GM12878 (cell line): Measurements from ENCODE around the gene REEP2. TPM values are rescaled to one million over a fixed set of nuclear protein-coding genes. Genes with fewer than 3 reads are reported as not detected.

Source experiments
- ATAC-seq: fragments of 200-7000 bp; cut with Tn5 transposase; 3 replicates; pipeline ENCODE4 v1.9.1; 2020; ENCODE audit warnings: mild to moderate bottlenecking, moderate library complexity
- BruUV-seq: library from RNA; stranded (reverse); fragments of 400-500 nt; replicated peaks from 2 replicates; lab custom pipeline; 2021; lab: Mats Ljungman, UMichigan
- CTCF ChIA-PET: fragments of 300-600 bp; sonication (Branson Sonifier 250); formaldehyde crosslinking; extraction: SDS; loops from one replicate; lab custom pipeline; 2021; ENCODE audit warnings: inconsistent platforms; lab: Yijun Ruan, JAX
- POLR2A ChIA-PET: fragments of 350-600 bp; formaldehyde crosslinking; extraction: SDS; loops from one replicate; lab custom pipeline; 2021; ENCODE audit warnings: inconsistent platforms; lab: Charles Lee
- RAD21 ChIA-PET: fragments of 300-600 bp; sonication (Branson Sonifier 250); formaldehyde crosslinking; loops from one replicate; lab custom pipeline; 2023; ENCODE audit warnings: antibody characterized with exemption; ENCODE audit not compliant: unreplicated experiment; lab: Charles Lee
- SMC1A ChIA-PET: fragments of 300-600 bp; sonication (Branson Sonifier 250); formaldehyde crosslinking; loops from one replicate; lab custom pipeline; 2023; ENCODE audit not compliant: unreplicated experiment, uncharacterized antibody; lab: Charles Lee
- DNase-seq: peaks from one replicate; pipeline ENCODE4 v3.0.0-alpha.2; 2011; ENCODE audit warnings: low read depth, low spot score
- FAIRE-seq: peaks from 3 replicates; lab custom pipeline; 2011; peaks lifted over from hg19 to GRCh38; lab: Jason Lieb, UNC
- H2AFZ ChIP-seq: 2 replicates; pipeline ENCODE4 v1.6.0; 2011; ENCODE audit warnings: low read depth, low read length, control low read depth; ENCODE audit not compliant: control insufficient read depth
- H3K27ac ChIP-seq: 2 replicates; pipeline ENCODE4 v1.5.1; 2011; ENCODE audit warnings: control low read depth; ENCODE audit not compliant: control insufficient read depth, insufficient read depth
- H3K27me3 ChIP-seq, 2 experiments: replicated peaks in 1 of 2; 2 replicates each; pipeline versions ENCODE4 v1.6.0 to v1.6.1; 2011; ENCODE audit warnings: low read length in 1 of 2; ENCODE audit not compliant: control insufficient read depth in 2 of 2, insufficient read depth in 2 of 2
- H3K36me3 ChIP-seq, 2 experiments: 2 replicates each; pipeline ENCODE4 v1.5.1; 2011; ENCODE audit warnings: low read length in 1 of 2; ENCODE audit not compliant: control insufficient read depth in 2 of 2, insufficient read depth in 2 of 2
- H3K4me1 ChIP-seq: 2 replicates; pipeline ENCODE4 v1.6.1; 2011; ENCODE audit warnings: mild to moderate bottlenecking, low read length, moderate library complexity, mixed read lengths; ENCODE audit not compliant: control insufficient read depth, insufficient read depth
- H3K4me2 ChIP-seq: 2 replicates; pipeline ENCODE4 v1.6.0; 2011; ENCODE audit warnings: control low read depth; ENCODE audit not compliant: control insufficient read depth, insufficient read depth
- H3K4me3 ChIP-seq: fragments of 200-600 bp; sonication (generic); 2 replicates; pipeline ENCODE4 v1.5.1; 2016
- H3K79me2 ChIP-seq: 2 replicates; pipeline ENCODE4 v1.6.0; 2011; ENCODE audit warnings: low read length; ENCODE audit not compliant: control insufficient read depth, insufficient read depth
- H3K9ac ChIP-seq: 2 replicates; pipeline ENCODE4 v1.8.0; 2011; ENCODE audit warnings: low read length, control low read depth, mixed read lengths; ENCODE audit not compliant: control insufficient read depth, insufficient read depth
- H3K9me3 ChIP-seq: replicated peaks from 3 replicates; pipeline ENCODE4 v1.5.1; 2011; ENCODE audit warnings: mild to moderate bottlenecking, low read length; ENCODE audit not compliant: control insufficient read depth, insufficient read depth
- H4K20me1 ChIP-seq: 2 replicates; pipeline ENCODE4 v1.6.0; 2011; ENCODE audit not compliant: control insufficient read depth, insufficient read depth
- BMI1 ChIP-seq: fragments of 450-650 bp; IDR thresholded peaks from 2 replicates; pipeline ENCODE4 v1.6.1; 2016; ENCODE audit warnings: mild to moderate bottlenecking, moderate library complexity, borderline replicate concordance
- CBX3 ChIP-seq: fragments of 200-600 bp; sonication (generic); IDR thresholded peaks from 2 replicates; pipeline ENCODE4 v1.6.1; 2016; ENCODE audit warnings: low read depth, borderline replicate concordance
- CEBPZ ChIP-seq: fragments of 150-350 bp; IDR thresholded peaks from 2 replicates; pipeline ENCODE4 v1.6.1; 2016; ENCODE audit warnings: low read depth, low read length
- E2F4 ChIP-seq: IDR thresholded peaks from 2 replicates; pipeline ENCODE4 v1.6.1; 2012; ENCODE audit warnings: low read depth, low read length, improper control_type of control experiment
- ELK1 ChIP-seq: IDR thresholded peaks from 2 replicates; pipeline ENCODE4 v1.6.1; 2012; ENCODE audit warnings: low read depth, low read length, improper control_type of control experiment
- EP300 ChIP-seq, 2 experiments: fragments of 150-350 bp in 1 of 2; IDR thresholded peaks; 2 replicates each; pipeline ENCODE4 v1.6.1; 2011 to 2012; ENCODE audit warnings: low read depth in 2 of 2, low read length in 2 of 2, borderline replicate concordance in 1 of 2, improper control_type of control experiment in 1 of 2, inconsistent platforms in 1 of 2; ENCODE audit not compliant: control insufficient read depth in 1 of 2
- GABPA ChIP-seq: IDR thresholded peaks from 2 replicates; pipeline ENCODE4 v1.6.1; 2014; ENCODE audit warnings: antibody characterized with exemption, low read depth, mild to moderate bottlenecking, inconsistent platforms
- JUND ChIP-seq: IDR thresholded peaks from 2 replicates; pipeline ENCODE4 v1.6.1; 2012; ENCODE audit warnings: low read depth, mild to moderate bottlenecking, low read length, improper control_type of control experiment, moderate library complexity
- KAT2A ChIP-seq: conservative IDR thresholded peaks from 2 replicates; pipeline ENCODE4 v1.6.1; 2011; ENCODE audit warnings: low read depth, low read length; ENCODE audit not compliant: control insufficient read depth
- RUNX3 ChIP-seq: IDR thresholded peaks from 2 replicates; pipeline ENCODE4 v1.6.1; 2012; ENCODE audit warnings: low read length, inconsistent platforms
- SUZ12 ChIP-seq: fragments of 200-600 bp; sonication (generic); IDR thresholded peaks from one replicate; pipeline ENCODE4 v1.6.1; 2018; ENCODE audit warnings: antibody characterized with exemption, mild to moderate bottlenecking; ENCODE audit not compliant: unreplicated experiment
- TARDBP ChIP-seq: IDR thresholded peaks from 2 replicates; pipeline ENCODE4 v1.6.1; 2016; ENCODE audit warnings: borderline replicate concordance
- TCF3 ChIP-seq: IDR thresholded peaks from 2 replicates; pipeline ENCODE4 v1.6.1; 2012; ENCODE audit warnings: low read depth, mild to moderate bottlenecking, low read length, borderline replicate concordance; ENCODE audit not compliant: insufficient read depth
- USF1 ChIP-seq: IDR thresholded peaks from 2 replicates; pipeline ENCODE4 v1.6.1; 2011; ENCODE audit warnings: borderline replicate concordance, low read depth, mild to moderate bottlenecking, moderate library complexity, mixed read lengths, low read length; ENCODE audit not compliant: insufficient read depth; ENCODE audit errors: extremely low read length
- YBX1 ChIP-seq: fragments of 450-650 bp; IDR thresholded peaks from 2 replicates; pipeline ENCODE4 v1.6.1; 2016; ENCODE audit warnings: antibody characterized with exemption
- ZZZ3 ChIP-seq: IDR thresholded peaks from 2 replicates; pipeline ENCODE4 v1.6.1; 2011; ENCODE audit warnings: low read depth; ENCODE audit not compliant: control insufficient read depth, insufficient read length
- WGBS: methylation state at CpG from one replicate; pipeline ENCODE4 v1.1.6; 2016; ENCODE audit warnings: low lambda C conversion rate; ENCODE audit not compliant: insufficient replicate concordance, insufficient coverage; ENCODE audit errors: missing lambda C conversion rate; 5-methylcytosine and 5-hydroxymethylcytosine counted together
- in situ Hi-C: fragments of 300-500 bp; cut with MboI; formaldehyde crosslinking; loops from 9 replicates; pipeline ENCODE4 v1.14.3; 2018; ENCODE audit warnings: mixed read lengths
- intact Hi-C: fragments of 100-400 bp; cut with micrococcal nuclease; formaldehyde crosslinking; loops from one replicate; pipeline ENCODE4 v1.14.2; 2022; ENCODE audit not compliant: unreplicated experiment
- polyA plus RNA-seq, 11 experiments: library from polyadenylated mRNA; depleted of rRNA in 4 of 11; unstranded in 6 of 11; stranded (reverse) in 5 of 11; fragments of >200 nt; fragmentation: Nextera tagmentation in 4 of 11; fragmentation: Illumina TruSeq in 1 of 11; extraction: Ambion mirVana in 4 of 11; extraction: Trizol in 1 of 11; gene quantifications; 1 replicate in 1 of 11; 2 replicates in 10 of 11; pipeline versions ENCODE4 v1.2.1 to v1.2.3, GENCODE V29; 2011 to 2016; ENCODE audit warnings: inconsistent platforms in 2 of 11, missing spikeins in 2 of 11, low read depth in 1 of 11
- total RNA-seq, 4 experiments: library from RNA; depleted of rRNA in 3 of 4; stranded (reverse); fragments of >200 nt in 3 of 4; fragmentation: Illumina TruSeq in 1 of 4; extraction: Trizol in 1 of 4; gene quantifications; 2 replicates each; pipeline versions ENCODE4 v1.2.1 to v1.2.3, GENCODE V29; 2013 to 2021

REEP2 gene
- total and polyA plus RNA-seq, 10 of the 15 experiments (the other 5 are each of a cell fraction or from before 2014, with no cell fraction given): 0.10 to 3.1 (median 2.0) TPM

- no peak for ATAC-seq
- Histone ChIP-seq H3K36me3 (no peaks in the 10 kb centered on the region), H3K27me3 (no peaks in the 10 kb centered on the region; a peak in 1 of 4 replicates), H3K9me3 (no peaks in the 10 kb centered on the region), H3K27ac (no peak overlapping the region), H3K79me2 (no peaks in the 10 kb centered on the region), H3K4me1 (peaks cover 11% of the 10 kb centered on the region), H4K20me1 (no peaks in the 10 kb centered on the region), H3K4me3 (no peak overlapping the region), H2AFZ (no peak overlapping the region), H3K9ac (no peak overlapping the region), H3K4me2 (no peak overlapping the region)
- no peak for FAIRE-seq
- intact Hi-C loops (no loop called here), in situ Hi-C loops (no loop called here)
- ChIA-PET CTCF (interaction anchor here (0.5 to 9.2 kb wide), 6 partner anchors 8 to 1253 kb away, joined by 3 to 71 read pairs (median 4); no protein-coding TSS in a partner anchor), POLR2A (no interaction called here), SMC1A (interaction anchor here (0.8 kb wide), 1 partner anchor 46 kb away, joined by 3 read pairs; no protein-coding TSS in a partner anchor), RAD21 (interaction anchor here (1.2 to 1.7 kb wide), 2 partner anchors 9 to 45 kb away, joined by 5 to 7 read pairs; no protein-coding TSS in a partner anchor)
- BruUV-seq: no TSS peak
- 74% methylated on average over 12 of the region's 12 CpGs for WGBS
- no peak for DNase-seq
- TF ChIP-seq TCF3 (no peak), USF1 (no peak), RUNX3 (no peak), EP300 (IDR thresholded peaks at IDR 0.05; ENCODE audit: borderline replicate concordance in 1 of 2, control insufficient read depth in 1 of 2, low read depth in 2 of 2, low read length in 2 of 2) (no peak), GABPA (no peak), JUND (no peak), KAT2A (no peak), YBX1 (no peak), CBX3 (no peak), E2F4 (no peak), ELK1 (no peak), CEBPZ (no peak), TARDBP (no peak), ZZZ3 (no peak), SUZ12 (no peak), BMI1 (no peak)
Observed at GRCh38 chr5:138457531-138458275, 18.8 kb downstream of the REEP2 start.
